Cardiac muscle cell (in vitro differentiated cells and primary cell): ENCODE measurements around the gene GLIPR2. TPM values are rescaled to one million over a fixed set of nuclear protein-coding genes. Genes with fewer than 3 reads are reported as not detected.
A peak's percentile ranks its signal among the peaks of the same experiment; 100 is the strongest.
"Not testable (repeated sequence)": the region's sequence is repeated elsewhere in the genome, so short reads cannot be mapped to it uniquely, and the experiment has no call there.

Experiments
- DNase-seq, 2 donors: peaks; one replicate each; pipeline versions ENCODE4 v3.0.0 to v3.0.0-alpha.2; 2010 to 2017; ENCODE audit warnings: low read depth in 1 of 2, low spot score in 1 of 2
- H3K27ac ChIP-seq: fragments of 200-600 bp; sonication (generic); 2 replicates; pipeline ENCODE4 v1.5.1; 2016
- H3K27me3 ChIP-seq: fragments of 200-600 bp; sonication (generic); 2 replicates; pipeline ENCODE4 v1.6.0; 2016; ENCODE audit warnings: control low read depth
- H3K36me3 ChIP-seq: fragments of 200-600 bp; sonication (generic); 2 replicates; pipeline ENCODE4 v1.5.1; 2016; ENCODE audit warnings: control low read depth
- H3K4me1 ChIP-seq: fragments of 200-600 bp; sonication (generic); 2 replicates; pipeline ENCODE4 v1.8.1; 2017; ENCODE audit warnings: low read depth, mild to moderate bottlenecking, mixed run types
- H3K4me3 ChIP-seq: fragments of 200-600 bp; sonication (generic); 2 replicates; pipeline ENCODE4 v1.5.1; 2016; ENCODE audit warnings: mild to moderate bottlenecking
- H3K9me3 ChIP-seq: fragments of 200-600 bp; sonication (generic); 2 replicates; pipeline ENCODE4 v1.5.1; 2017; ENCODE audit warnings: low read depth, mild to moderate bottlenecking, control low read depth
- CTCF ChIP-seq: IDR thresholded peaks from 2 replicates; pipeline ENCODE4 v1.5.1; 2012; ENCODE audit warnings: low read depth, mild to moderate bottlenecking, low read length
- polyA plus RNA-seq: library from polyadenylated mRNA; unstranded; fragments of >200 nt; fragmentation: Nextera tagmentation; extraction: Ambion mirVana; gene quantifications from 2 replicates; pipeline ENCODE4 v1.2.1, GENCODE V29; 2016
- total RNA-seq: library from RNA; depleted of rRNA; stranded (reverse); fragments of >200 nt; gene quantifications from 2 replicates; pipeline ENCODE4 v1.2.3, GENCODE V29; 2016

The GLIPR2 gene
- total RNA-seq (3.2 and 8.6 TPM in 2 replicates), polyA plus RNA-seq (9.2 and 15.1 TPM in 2 replicates)

- H3K4me3 ChIP-seq: peak within 1 kb of the TSS; percentile 85
- peaks cover 72% of the 10 kb centered on the region for H3K27me3 ChIP-seq
- no peaks in the 10 kb centered on the region for H3K9me3 ChIP-seq
- peak; percentile 79 to 88 for DNase-seq
- H3K4me1 ChIP-seq: no peaks in the 10 kb centered on the region
- no peaks in the 10 kb centered on the region for H3K36me3 ChIP-seq
- peak; percentile 6 for TF ChIP-seq CTCF
- no peak within 1 kb of the TSS for H3K27ac ChIP-seq
Observed at GRCh38 chr9:36136272-36136893, at the start of gene GLIPR2. GLIPR2 (plus strand) TSS chr9:36136733; CDS start chr9:36136779, 46 bp downstream.

GRCh38 chr9:36087054-36087453 is 49.5 kb upstream of the GLIPR2 start:
- DNase-seq, H3K9me3 ChIP-seq, H3K4me3 ChIP-seq, H3K27me3 ChIP-seq, H3K27ac ChIP-seq, H3K36me3 ChIP-seq, H3K4me1 ChIP-seq: not testable (repeated sequence)

GRCh38 chr9:36088020-36088419 is 48.5 kb upstream of the GLIPR2 start:
- DNase-seq: no peak
- no peaks in the 10 kb centered on the region for H3K27me3 ChIP-seq
- TF ChIP-seq CTCF: no peak
- peaks cover 8% of the 10 kb centered on the region for H3K36me3 ChIP-seq
- H3K4me3 ChIP-seq: no peak overlapping the region
- H3K9me3 ChIP-seq: no peaks in the 10 kb centered on the region
- H3K27ac ChIP-seq: no peak overlapping the region
- H3K4me1 ChIP-seq: peaks cover 7% of the 10 kb centered on the region

GRCh38 chr9:36091026-36091953 is 45.2 kb upstream of the GLIPR2 start:
- Histone ChIP-seq H3K4me3 (no peak overlapping the region), H3K27ac (peak overlapping the region; percentile 60), H3K27me3 (no peaks in the 10 kb centered on the region), H3K9me3 (no peaks in the 10 kb centered on the region), H3K4me1 (peaks cover 7% of the 10 kb centered on the region), H3K36me3 (no peaks in the 10 kb centered on the region)
- no peak for TF ChIP-seq CTCF
- peak; percentile 25 to 73 for DNase-seq

GRCh38 chr9:36092014-36092413 is 44.5 kb upstream of the GLIPR2 start:
- H3K9me3 ChIP-seq: no peaks in the 10 kb centered on the region
- no peaks in the 10 kb centered on the region for H3K27me3 ChIP-seq
- H3K4me3 ChIP-seq: no peak overlapping the region
- H3K4me1 ChIP-seq: peaks cover 7% of the 10 kb centered on the region
- TF ChIP-seq CTCF: no peak
- no peak for DNase-seq
- no peaks in the 10 kb centered on the region for H3K36me3 ChIP-seq
- peak overlapping the region; percentile 60 for H3K27ac ChIP-seq
